HG03108 (cell line): Measurements from ENCODE around the gene FGF19.

Experiments
- ATAC-seq: cut with Tn5 transposase; IDR thresholded peaks from one replicate; pipeline ENCODE4 v1.9.1; 2021; ENCODE audit warnings: moderate library complexity; ENCODE audit not compliant: unreplicated experiment

FGF19 gene

DNA sequence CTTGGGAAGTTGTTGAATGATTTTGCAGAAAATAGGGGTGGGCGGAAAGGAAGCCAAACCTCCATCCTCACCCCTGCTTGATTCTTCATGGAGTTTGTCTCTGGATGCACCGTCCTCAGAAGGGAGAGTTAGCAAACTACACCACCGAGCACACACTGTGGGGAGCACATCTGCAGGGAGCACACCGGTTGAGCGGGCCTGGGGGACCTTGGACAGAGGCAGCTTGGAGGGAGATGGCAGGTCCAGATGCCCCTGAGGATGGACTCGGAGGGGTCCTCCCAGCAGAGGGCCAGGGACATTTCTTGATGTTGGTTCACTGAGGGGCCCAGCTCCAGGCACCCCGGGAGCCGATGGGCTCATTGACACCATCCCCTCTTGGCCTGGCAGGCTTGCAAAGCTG is 15.1 kb upstream of the FGF19 start:
- ATAC-seq = no peak

DNA sequence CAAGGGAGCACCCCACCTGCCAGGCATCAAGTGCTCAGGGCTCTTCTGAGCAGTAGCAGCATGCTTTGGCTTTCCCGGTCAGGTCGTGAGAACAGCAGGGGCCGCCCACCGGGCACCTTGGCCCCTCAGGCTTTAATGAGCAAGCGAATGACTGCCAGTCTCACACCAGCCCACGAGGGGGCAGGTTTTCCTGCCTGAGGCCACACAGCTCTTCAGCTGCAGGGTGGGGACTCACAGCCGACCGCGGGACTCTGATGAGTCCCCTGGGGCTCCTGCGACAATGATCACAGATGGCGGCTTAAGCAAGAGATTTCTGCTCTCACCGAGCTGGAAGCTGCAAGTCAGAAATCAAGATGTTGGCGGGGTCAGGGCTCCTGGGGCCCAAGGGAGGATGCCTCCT is 14.3 kb upstream of the FGF19 start:
- ATAC-seq = no peak

DNA sequence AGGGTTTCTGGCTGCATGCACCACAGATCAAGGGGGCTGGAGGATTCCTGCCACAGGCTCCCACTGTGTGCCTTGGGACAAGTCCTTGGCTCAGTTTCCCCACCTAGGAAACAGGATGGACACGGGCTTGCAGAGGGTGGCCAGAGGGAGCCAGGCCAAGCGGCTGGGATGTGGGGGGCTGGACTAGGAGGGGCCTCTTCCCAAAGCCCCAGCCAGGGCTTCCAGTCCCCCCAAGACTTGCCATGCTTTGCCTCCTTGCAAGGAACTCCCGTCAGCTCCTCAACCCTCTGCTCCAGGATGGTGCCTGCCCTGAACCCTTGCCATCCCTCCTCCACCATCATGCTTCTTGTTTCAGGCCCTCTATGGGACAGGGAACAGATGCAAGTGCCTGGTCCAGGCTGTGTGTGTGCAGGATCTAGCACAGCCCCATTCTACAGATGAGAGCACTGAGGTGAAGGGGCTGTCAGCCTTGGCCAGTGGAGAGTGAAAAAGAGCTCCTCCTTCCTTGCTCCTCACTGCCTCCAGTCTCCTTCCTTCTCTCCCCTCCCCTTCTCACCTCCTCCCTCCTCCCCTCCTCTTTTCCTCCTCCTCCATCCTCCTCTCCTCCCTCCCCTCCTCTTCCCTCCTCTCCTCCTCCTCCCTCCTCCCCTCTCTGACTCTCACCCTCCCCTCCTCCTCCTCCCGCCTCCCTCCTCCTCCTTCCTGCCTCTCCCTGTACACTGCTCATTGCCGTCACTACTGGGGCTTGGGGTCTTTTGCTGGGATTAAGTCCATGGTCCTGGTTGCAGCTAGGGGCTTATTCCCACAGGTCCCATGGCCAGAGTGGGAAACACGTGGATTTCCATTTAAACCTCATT is 13.3 kb upstream of the FGF19 start:
- no peak for ATAC-seq

DNA sequence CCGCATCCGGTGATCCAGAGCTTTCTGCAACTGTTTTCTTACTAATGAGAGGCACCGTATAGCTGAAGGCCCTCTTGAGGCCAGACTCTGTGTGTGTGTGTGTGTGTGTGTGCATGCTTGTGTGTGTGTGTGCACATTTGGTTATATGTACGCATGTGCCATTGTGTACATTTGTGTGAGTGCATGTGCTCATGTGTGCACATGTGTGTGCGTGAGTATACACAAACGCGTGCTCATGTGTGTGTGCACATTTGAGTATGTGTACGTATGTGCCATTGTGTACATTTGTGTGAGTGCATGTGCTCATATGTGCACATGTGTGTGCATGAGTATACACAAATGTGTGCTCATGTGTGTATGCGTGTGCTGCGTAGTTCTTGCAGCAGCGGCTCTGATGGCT is 12.3 kb upstream of the FGF19 start:
- no peak for ATAC-seq

DNA sequence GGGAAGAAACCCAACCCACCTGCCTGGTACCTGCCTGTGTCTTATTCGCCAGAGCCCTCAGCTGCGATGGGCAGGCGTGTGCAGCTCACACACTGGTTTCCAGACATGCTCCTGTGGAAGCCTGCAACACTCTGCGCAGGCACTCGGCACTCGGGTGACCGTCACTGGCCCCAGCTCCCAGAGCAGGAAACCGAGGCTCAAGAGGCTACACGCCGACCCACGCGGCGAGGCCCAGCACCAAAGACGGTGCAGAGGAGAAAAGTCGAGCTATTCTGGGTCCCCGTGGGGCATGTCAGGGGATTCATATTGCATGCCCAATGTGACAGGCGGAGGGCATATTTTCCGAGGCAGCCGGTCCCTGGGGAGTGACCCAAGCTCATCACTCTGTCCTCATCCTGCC is 11.6 kb upstream of the FGF19 start:
- no peak for ATAC-seq

DNA sequence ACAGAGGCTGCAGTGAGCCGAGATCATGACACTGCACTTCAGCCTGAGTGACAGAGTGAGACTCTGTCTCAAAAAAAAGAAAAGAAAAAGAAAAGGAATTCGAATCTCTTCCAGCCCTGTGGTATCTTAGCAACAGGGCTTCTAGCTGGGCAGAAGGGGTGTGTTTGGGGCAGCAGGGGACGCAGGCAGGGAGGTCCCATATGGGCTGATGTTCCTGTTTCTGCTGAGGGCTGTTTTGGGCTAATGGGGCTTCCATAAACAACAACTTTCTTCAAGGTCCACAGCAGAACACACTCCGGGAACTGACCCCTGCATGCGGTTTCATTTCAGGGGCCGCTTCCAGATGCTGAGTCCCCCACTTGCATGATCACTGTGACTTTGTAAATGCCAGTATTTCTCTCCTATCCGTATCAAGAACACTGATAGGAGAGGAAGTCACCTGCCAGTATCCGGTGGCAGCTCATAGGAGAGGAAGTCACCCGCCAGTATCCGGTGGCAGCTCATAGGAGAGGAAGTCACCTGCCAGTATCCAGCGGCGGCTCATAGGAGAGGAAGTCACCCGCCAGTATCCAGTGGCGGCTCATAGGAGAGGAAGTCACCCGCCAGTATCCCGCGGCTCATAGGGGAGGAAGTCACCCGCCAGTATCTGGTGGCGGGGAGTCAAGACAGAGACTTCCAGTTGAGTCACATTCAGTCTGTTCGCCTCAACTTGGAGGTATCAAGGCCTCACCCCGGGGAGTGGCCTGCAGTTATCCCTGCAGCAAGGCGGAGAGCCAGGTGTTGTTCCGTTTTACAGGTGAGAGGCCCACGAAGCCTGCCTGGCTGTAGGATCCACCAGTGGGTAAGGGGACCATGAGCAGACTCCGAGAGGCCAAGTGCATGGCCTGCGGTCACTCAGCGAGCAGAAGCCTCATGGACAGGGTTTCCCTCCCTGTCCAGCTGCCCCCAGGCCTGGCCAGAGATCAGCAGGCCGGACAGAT is 8.3 kb upstream of the FGF19 start:
- no peak for ATAC-seq

DNA sequence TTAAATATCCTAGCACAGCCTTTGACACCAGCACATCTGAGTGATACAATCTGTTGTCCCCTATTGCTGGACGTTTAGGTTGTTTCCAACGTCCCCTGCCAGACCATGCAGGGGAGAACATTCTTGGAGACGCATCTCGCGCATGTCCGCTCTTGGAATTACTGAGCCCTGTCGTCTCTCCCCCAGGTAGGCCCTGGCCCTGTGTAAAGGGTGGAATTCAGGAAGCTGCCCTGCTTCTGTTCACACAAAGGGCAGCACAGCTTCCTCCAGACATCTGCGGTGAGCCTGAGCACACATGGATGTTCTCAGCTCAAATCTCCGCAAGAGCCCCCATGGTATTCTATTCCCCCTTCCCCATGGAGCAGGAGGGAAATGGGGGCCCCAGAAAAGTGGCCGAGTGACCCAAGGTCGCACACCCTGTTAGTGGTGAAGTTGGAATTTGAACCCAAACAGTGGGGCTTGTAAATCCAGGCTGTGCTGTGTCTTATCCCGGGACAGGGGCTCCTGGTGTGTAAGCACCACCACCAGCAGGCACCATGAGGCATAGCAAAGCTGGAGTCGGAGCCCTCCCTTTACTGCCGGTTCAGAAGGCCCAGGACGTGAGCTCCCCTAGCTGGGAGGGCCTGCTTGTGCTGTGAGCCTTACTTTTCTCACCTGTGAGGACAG is 5.0 kb upstream of the FGF19 start:
- ATAC-seq = no peak

DNA sequence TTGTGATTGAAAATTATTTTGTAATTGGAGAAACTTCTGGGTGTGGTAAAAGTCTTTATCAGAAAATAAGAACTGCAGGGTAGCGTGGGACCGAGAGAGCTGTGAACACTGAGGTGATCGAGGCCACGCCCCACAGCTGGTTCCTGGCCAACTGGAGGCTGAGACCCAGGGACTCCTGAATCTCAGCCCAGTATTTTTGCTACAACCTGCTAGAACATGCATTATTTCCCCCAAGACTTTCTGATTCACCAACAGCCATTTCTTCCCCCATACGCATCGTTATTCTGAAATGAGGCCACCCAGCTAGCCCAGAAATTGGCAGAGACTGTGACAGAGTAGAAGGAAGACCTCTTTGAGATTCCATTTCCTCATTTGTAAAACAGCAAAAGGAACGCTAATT is 3.4 kb upstream of the FGF19 start:
- ATAC-seq = no peak

DNA sequence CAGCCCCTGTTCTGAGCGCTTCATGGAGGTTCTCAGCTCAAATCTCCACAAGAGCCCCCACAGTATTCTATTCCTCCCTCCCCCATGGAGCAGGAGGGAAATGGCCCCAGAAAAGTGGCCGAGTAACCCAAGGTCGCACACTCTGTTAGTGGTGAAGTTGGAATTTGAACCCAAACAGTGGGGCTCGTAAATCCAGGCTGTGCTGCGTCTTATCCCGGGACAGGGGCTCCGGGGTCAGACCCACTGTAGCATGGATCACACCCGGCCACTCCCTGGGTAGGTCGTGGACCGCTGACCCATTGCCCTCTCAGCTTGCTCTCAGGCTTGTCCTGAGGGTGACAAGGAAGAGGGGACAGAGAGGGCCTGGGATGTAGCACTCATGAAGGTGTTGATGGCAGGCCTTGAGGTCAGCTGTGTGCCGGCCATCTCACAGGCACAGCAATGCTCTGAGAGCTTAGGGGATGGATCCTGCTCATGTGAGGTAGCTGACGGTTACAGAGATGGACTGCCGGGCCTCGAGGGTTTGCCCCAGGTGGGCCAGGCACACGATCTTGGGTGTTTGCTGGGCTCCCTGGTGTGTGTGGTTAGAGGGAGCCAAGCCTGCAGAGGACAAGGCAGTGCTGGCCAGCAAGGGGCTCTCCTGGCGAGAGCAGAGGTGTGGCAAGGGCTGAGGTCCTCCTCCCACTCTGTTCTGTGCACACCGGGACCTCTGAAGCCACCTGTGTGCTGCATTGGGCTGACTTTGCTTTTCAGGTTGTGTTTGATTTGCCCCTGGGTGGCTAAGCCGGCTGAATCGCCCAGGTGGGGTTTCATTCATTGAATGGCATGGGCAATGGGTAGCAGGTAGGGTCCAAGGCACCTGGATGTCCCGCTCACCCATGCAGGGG is 2.3 kb upstream of the FGF19 start:
- ATAC-seq = no peak

DNA sequence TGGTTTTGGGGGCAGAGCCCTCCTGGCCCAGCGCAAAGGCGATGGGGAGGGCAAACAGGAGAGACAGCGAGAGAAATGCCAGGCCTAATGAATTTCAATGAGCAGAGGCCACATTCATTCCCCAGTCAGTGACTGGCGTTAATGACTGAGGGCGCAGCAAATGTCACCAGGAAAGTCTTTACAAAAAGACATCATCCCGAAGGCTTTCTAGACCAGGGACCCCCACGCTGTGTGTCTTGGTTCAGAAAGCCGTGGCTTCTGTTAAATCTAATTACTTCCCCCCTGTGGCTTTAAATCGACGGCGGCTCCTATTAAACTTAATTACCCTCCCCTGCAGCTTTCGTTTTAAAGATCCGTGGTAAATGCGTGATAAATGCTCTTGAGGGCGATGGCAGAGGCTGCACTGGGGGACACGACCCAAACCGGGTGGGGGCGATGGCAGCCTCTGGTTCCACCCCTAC is 1.6 kb upstream of the FGF19 start:
- ATAC-seq = no peak

DNA sequence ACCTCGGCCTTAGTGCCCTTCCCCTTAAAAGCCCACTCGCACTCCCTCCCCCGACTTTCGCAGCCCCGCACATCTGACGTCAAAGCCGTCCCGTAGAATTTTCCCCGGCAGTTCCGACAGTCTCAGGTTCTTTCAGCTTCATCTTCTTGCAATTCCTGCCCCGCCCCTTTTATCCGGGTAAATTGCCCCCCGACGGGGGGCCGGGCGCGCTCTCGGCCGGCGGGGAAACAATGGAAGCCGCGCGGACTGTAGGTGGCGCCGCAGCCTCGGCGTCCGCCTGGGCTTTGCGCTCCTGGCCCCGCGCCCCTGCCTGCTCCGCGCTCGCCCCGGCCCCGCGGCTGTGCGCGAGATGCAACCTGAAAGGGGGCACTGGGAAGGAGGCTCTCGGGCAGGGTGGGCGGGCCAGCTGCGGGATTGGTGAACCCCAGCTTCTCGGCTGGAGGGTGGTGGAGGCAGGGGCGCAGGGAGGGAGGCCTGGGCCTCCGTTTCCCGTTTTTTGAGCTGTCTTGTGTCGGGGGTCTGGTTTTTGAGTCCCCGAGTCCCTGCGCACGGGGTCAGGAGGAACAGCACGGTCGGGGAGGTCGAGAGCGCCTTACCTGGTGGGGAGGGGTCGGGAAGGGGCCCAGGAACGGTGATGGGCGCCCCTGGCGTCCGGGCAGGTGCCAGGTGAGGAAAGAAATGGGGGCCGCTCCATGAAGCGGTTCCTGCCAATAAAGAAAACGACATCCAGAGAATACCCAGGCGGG is 859 bp upstream of the FGF19 start:
- no peak for ATAC-seq

DNA sequence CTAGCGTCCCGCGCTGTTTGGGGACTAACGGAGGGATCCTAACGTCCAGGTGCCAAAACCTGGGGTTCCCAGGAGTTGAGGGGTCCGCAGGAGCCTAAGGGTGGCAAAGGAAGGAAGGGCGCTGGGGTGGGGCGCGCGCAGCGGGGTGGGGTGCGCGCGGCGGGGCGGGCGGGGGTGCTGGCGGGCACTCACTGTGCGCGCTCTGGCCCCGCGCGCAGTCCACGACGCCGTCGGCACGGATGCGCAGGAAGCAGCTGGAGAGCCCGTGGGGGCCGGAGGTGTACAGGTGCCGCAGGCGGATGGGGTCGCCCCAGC is 412 bp downstream of the FGF19 start:
- ATAC-seq = no peak

DNA sequence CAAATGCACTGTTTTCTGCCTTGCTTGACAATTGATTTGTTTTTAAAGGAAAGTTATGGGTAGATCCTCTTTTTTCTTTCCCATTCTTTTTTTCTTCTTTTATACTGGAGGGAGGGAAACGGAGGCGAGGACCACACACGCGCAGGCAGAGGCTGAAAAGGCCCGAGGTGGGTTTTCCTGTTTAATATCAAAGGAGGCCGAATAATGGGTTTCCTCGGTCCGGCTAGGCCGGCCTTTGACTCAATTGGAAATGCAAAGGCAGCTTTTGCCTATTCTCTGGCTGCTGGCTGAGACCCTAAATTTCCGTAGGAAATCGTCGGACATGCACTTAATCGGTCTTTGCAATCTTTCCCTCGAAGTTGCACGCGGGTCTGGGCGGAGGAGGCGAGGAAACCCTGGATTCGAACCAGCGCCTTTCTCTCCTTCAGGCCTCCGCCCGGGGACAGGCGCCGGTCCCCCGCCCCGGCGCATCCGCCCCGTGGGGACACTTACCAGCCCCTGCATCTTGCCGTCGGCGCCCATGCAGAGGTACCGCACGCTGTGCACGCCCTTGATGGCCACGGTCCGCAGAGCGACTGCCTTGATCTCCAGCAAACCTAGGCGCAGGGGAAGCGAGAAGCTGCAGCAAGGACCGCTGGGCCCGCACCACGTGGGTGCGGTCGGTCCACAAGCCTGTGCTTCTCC is 911 bp downstream of the FGF19 start:
- no peak for ATAC-seq

DNA sequence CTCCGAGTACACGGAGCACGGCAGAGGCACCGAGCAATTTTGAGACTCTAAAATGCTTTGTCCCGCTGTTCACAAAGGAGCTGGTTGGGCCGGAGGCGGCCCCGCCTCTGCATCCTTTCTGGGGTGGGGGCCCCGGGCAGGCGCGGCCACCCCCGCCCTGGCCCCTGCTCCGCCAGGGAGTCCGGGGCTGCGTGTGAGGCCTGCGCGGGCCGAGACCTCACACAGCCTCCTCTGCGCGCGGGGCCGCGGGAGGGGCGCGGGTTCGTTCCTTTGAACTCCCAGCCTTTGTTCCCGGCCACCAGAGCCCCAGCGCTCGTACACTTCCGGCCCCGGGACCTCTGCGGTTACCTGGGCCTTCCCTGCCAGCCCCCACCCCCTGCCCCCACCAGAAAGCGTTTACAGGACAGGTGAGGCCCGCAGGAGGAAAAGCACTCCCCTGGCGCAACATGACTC is 1.6 kb downstream of the FGF19 start:
- ATAC-seq = no peak

DNA sequence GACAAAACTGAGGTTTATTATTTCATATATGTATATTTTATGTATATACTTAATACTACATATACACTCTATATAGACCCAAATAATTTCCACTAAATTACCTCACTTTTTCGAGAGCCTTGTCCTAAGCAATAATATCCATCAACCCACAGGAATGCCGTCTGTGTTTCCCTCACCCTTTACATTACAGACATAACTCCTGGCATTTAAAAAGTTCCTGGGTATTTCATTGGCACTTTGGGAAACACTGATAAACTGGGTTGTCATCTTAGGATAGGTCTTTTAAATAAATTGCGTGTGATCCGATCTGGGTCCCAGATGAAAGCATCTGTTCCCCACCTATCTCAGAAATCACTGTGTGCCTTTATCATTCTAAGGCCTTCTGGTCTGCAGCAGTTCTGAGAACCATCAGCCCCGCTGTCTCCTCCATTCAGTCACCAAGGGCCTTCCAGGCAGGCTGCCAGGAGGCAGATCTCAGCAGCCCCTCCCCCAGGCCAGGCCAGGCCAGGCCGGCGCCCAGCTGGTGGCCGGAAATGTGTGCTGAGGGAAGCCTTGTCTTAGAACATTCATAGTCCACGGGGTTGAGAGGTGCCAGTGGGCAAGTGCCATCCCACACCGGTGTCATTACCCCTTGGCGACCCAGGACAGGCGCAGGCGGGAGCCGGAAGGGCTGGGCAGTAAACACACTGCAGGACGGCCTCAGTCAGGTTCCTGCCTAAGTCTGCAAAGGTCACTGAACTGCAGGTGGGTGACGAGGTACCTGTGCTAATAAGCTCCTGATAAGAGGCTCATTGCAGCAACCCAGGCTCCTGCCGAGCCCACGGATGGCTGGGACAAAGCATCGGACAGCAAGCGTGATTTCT is 3.3 kb downstream of the FGF19 start:
- ATAC-seq = no peak

DNA sequence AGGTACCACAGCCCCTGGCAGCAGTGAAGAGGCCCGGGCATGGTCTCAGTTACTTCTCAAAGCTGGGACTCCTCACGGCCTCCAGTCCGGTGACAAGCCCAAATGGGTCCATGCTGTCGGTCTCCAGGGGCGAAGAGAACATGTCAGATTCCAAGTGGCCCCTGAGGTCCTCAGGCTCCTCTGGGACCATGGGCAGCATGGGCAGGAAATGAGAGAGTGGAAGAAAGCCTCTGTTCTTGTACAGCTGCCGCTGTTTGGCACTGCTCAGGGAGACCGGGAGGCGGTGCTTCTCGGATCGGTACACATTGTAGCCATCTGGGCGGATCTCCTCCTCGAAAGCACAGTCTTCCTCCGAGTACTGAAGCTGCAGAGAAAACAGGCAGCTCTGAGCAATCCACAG is 4.6 kb downstream of the FGF19 start:
- ATAC-seq = no peak

DNA sequence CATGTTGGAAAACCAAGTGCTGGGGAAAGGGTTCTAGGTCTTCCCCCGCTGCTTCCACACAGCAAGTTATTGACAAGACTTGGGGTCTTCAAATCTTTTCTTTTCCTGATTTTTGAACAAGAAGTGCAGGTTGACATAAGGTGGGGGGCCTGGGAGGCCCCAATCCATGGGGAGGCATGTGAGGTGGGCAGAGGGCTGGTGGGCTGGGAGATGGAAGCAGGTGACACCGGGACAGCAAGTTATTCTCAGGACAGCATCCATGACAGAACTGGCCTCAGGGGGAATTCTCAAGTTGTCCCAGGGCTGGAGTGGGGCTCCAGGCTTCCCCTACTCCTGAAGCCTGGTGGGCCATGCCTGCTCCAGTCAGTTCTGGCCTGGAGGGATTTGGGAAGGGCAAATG is 5.5 kb downstream of the FGF19 start:
- no peak for ATAC-seq

DNA sequence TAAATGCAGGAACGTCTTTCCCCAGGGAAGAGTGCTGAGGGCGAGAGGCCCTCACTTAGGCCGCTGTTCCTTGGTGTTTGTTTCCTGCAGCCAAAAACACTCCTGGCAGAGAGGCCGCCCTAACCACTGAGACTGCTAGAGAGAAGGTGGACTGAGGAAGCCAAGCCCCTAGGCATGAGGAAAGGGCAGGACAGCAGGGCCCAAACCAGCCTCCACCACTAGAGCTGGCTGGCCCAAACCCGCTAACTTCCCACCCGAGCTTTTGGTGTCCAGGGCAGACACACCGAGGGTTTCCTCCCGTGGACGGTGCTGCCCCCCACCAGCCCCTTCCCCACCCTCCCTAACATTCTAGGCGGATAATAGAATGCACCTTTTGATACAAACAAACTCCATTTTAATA is 6.0 kb downstream of the FGF19 start:
- no peak for ATAC-seq
